Measurements from ENCODE around the gene METTL4. TPM values are rescaled to one million over a fixed set of nuclear protein-coding genes. Genes with fewer than 3 reads are reported as not detected.

Gene METTL4
- total RNA-seq, 1 experiment from 2014 or later = 20.1 TPM

DNA sequence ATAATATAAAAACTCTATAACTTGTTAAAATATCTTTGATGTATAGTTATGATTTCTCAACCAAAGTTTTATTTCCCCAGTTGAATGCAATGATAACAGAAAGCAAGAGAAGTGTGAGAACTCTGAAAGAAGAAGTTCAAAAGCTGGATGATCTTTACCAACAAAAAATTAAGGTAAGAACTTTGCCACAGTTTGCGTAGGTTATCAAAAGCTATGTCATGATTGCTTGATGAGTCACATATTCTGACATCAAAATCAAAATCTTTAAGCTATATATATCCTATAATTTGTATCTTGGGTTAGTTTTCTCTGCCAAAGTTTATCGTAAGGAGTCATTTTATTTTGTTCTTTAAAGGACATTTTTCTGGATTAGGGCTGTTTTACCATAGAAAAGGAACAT lies 35.0 kb upstream of the METTL4 start:
- Mint-ChIP-seq H3K36me3 (ENCODE audit: insufficient read depth, unreplicated experiment) (peaks cover 27% of the 10 kb centered on the region), H3K9me3 (ENCODE audit: unreplicated experiment) (no peaks in the 10 kb centered on the region), H3K27me3 (ENCODE audit: insufficient read depth, unreplicated experiment) (no peaks in the 10 kb centered on the region), H3K27ac (ENCODE audit: unreplicated experiment) (no peak overlapping the region), H3K4me1 (ENCODE audit: low read depth, unreplicated experiment) (peaks cover 7% of the 10 kb centered on the region), H3K4me3 (ENCODE audit: unreplicated experiment) (no peak overlapping the region)
- no peaks in the 10 kb centered on the region for H3K4me1 ChIP-seq
- ChIA-PET CTCF (no interaction called here), POLR2A (no interaction called here)
- BruUV-seq (replicated peaks) = no TSS peak
- intact Hi-C loops (cut with micrococcal nuclease; ENCODE audit: unreplicated experiment) = no loop called here
- TF ChIP-seq, protein P1, sequence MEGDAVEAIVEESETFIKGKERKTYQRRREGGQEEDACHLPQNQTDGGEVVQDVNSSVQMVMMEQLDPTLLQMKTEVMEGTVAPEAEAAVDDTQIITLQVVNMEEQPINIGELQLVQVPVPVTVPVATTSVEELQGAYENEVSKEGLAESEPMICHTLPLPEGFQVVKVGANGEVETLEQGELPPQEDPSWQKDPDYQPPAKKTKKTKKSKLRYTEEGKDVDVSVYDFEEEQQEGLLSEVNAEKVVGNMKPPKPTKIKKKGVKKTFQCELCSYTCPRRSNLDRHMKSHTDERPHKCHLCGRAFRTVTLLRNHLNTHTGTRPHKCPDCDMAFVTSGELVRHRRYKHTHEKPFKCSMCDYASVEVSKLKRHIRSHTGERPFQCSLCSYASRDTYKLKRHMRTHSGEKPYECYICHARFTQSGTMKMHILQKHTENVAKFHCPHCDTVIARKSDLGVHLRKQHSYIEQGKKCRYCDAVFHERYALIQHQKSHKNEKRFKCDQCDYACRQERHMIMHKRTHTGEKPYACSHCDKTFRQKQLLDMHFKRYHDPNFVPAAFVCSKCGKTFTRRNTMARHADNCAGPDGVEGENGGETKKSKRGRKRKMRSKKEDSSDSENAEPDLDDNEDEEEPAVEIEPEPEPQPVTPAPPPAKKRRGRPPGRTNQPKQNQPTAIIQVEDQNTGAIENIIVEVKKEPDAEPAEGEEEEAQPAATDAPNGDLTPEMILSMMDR (IDR thresholded peaks at IDR 0.05; ENCODE audit: insufficient read depth in 1 of 2, low read depth in 1 of 2, low read length in 1 of 2, severe bottlenecking in 1 of 2, unreplicated experiment in 1 of 2) = no peak
- DNase-seq = no peak
- no peaks in the 10 kb centered on the region for H3K36me3 ChIP-seq (ENCODE audit: control insufficient read depth, insufficient read depth, low read length)
- H3K9me3 ChIP-seq = no peaks in the 10 kb centered on the region
- no peak overlapping the region for H3K4me3 ChIP-seq (ENCODE audit: low read depth, low read length)
- H3K27me3 ChIP-seq (replicated peaks; ENCODE audit: control insufficient read depth, insufficient read depth, low read length) = no peaks in the 10 kb centered on the region

DNA sequence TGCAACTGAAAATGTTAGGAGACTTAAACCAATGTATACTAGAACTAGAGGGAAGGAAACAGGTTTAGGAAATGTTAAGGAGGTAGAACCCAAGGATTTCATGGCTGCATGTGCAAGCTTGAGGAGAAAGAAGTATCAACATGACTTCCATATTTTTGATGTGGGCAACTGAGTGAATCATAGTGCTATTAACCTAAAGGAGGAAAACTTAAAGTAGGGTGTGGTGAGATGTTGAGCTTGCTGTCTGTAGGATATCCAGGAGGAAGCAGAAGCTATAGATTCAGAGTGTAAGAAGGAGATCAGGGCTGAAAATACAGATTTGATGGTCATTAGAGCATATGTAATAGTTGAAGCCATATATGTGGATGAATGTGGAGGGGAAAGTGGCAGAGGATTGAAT lies 31.5 kb upstream of the METTL4 start:
- no peak overlapping the region for H3K4me3 ChIP-seq (ENCODE audit: low read depth, low read length)
- no peak for DNase-seq
- no peaks in the 10 kb centered on the region for H3K9me3 ChIP-seq
- no peaks in the 10 kb centered on the region for H3K9me3 Mint-ChIP-seq (ENCODE audit: unreplicated experiment)
- no peaks in the 10 kb centered on the region for H3K4me1 ChIP-seq
- no peak overlapping the region for H3K4me3 Mint-ChIP-seq (ENCODE audit: unreplicated experiment)
- TF ChIP-seq, protein P1 (IDR thresholded peaks at IDR 0.05; ENCODE audit: insufficient read depth in 1 of 2, low read depth in 1 of 2, low read length in 1 of 2, severe bottlenecking in 1 of 2, unreplicated experiment in 1 of 2) = no peak
- peaks cover 7% of the 10 kb centered on the region for H3K4me1 Mint-ChIP-seq (ENCODE audit: low read depth, unreplicated experiment)
- H3K36me3 ChIP-seq (ENCODE audit: control insufficient read depth, insufficient read depth, low read length) = no peaks in the 10 kb centered on the region
- POLR2A ChIA-PET = no interaction called here
- no peaks in the 10 kb centered on the region for H3K27me3 Mint-ChIP-seq (ENCODE audit: insufficient read depth, unreplicated experiment)
- H3K27me3 ChIP-seq (replicated peaks; ENCODE audit: control insufficient read depth, insufficient read depth, low read length) = no peaks in the 10 kb centered on the region
- intact Hi-C loops (cut with micrococcal nuclease; ENCODE audit: unreplicated experiment) = no loop called here
- H3K27ac Mint-ChIP-seq (ENCODE audit: unreplicated experiment) = no peak overlapping the region
- CTCF ChIA-PET = no interaction called here
- H3K36me3 Mint-ChIP-seq (ENCODE audit: insufficient read depth, unreplicated experiment) = peaks cover 29% of the 10 kb centered on the region
- no TSS peak for BruUV-seq (replicated peaks)

DNA sequence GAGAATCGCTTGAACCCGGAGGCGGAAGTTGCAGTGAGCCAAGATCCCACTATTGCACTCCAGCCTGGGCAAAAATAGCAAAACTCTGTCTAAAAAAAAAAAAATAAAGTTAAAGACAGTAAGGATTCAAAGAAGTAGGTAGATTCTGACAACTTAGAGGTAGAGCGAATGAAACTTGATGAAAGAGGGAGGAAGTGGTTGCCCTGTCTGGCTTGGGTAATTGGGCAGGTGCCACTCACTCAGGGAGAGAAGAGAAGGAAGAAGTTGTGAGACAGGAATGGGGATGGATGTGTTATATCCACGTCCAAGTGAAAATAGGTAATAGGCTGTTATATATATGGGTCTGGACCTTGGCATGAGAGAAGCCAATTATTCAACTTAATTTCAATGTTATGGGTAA lies 26.3 kb upstream of the METTL4 start:
- H3K36me3 Mint-ChIP-seq (ENCODE audit: insufficient read depth, unreplicated experiment) = peaks cover 44% of the 10 kb centered on the region
- Histone ChIP-seq H3K27me3 (replicated peaks; ENCODE audit: control insufficient read depth, insufficient read depth, low read length) (no peaks in the 10 kb centered on the region), H3K4me1 (no peaks in the 10 kb centered on the region), H3K36me3 (ENCODE audit: control insufficient read depth, insufficient read depth, low read length) (no peaks in the 10 kb centered on the region), H3K4me3 (ENCODE audit: low read depth, low read length) (no peak overlapping the region), H3K9me3 (no peaks in the 10 kb centered on the region)
- H3K4me1 Mint-ChIP-seq (ENCODE audit: low read depth, unreplicated experiment) = no peaks in the 10 kb centered on the region
- H3K4me3 Mint-ChIP-seq (ENCODE audit: unreplicated experiment) = no peak overlapping the region
- intact Hi-C loops (cut with micrococcal nuclease; ENCODE audit: unreplicated experiment) = no loop called here
- no peak for DNase-seq
- TF ChIP-seq, protein P1 (IDR thresholded peaks at IDR 0.05; ENCODE audit: insufficient read depth in 1 of 2, low read depth in 1 of 2, low read length in 1 of 2, severe bottlenecking in 1 of 2, unreplicated experiment in 1 of 2) = no peak
- no peak overlapping the region for H3K27ac Mint-ChIP-seq (ENCODE audit: unreplicated experiment)
- POLR2A ChIA-PET = no interaction called here
- H3K27me3 Mint-ChIP-seq (ENCODE audit: insufficient read depth, unreplicated experiment) = no peaks in the 10 kb centered on the region
- H3K9me3 Mint-ChIP-seq (ENCODE audit: unreplicated experiment) = no peaks in the 10 kb centered on the region
- BruUV-seq (replicated peaks) = no TSS peak
- CTCF ChIA-PET = no interaction called here

Data from Caco-2 (cell line).